ENCODE data around the gene XPR1. TPM values are rescaled to one million over a fixed set of nuclear protein-coding genes. Genes with fewer than 3 reads are reported as not detected.

The XPR1 gene
- total and polyA plus RNA-seq, 7 donors, result 3.7 to 19.1 (median 11.2) TPM

GRCh38 chr1:180911640-180912191, 279.9 kb downstream of the XPR1 start:
- no peak for TF ChIP-seq CTCF (IDR thresholded peaks at IDR 0.05)
- Histone ChIP-seq H3K9me3 (no peaks in the 10 kb centered on the region), H3K36me3 (ENCODE audit: insufficient read depth in 1 of 2, low read depth in 1 of 2) (no peaks in the 10 kb centered on the region), H3K27ac (peak overlapping the region; percentile 56), H3K27me3 (ENCODE audit: insufficient read depth in 3 of 3, low read length in 2 of 3) (peaks cover 0 to 23% (median 9%) of the 10 kb centered on the region in 3 donors), H3K4me1 (no peaks in the 10 kb centered on the region), H3K4me3 (peak overlapping the region; percentile 71)
- intact Hi-C loops (cut with DNase I), result loop anchor here in 1 of 2 donors (10.0 kb wide), 1 partner anchor 1003 kb away; no protein-coding TSS in a partner anchor
- DNase-seq (no peak), ATAC-seq (peak in 3 of 4 donors; percentile 7 to 38 (median 28))
- 36 to 42% (median 39%) methylated on average over 17 of the region's 17 CpGs for WGBS, 3 donors

- ATAC-seq (peak; percentile 16 to 51 (median 24)), DNase-seq (no peak)
- Histone ChIP-seq H3K36me3 (ENCODE audit: insufficient read depth in 1 of 2, low read depth in 1 of 2) (no peaks in the 10 kb centered on the region), H3K4me1 (no peaks in the 10 kb centered on the region), H3K27ac (peak overlapping the region; percentile 56), H3K27me3 (ENCODE audit: insufficient read depth in 3 of 3, low read length in 2 of 3) (peaks cover 0 to 23% (median 9%) of the 10 kb centered on the region in 3 donors), H3K4me3 (peak overlapping the region; percentile 71), H3K9me3 (no peaks in the 10 kb centered on the region)
- no peak for TF ChIP-seq CTCF (IDR thresholded peaks at IDR 0.05)
- WGBS, 3 donors, result 1% methylated on average over 40 to 71 of the region's 71 CpGs
- intact Hi-C loops (cut with DNase I), result loop anchor here in 1 of 2 donors (10.0 kb wide), 1 partner anchor 1002 kb away; no protein-coding TSS in a partner anchor
Observed at GRCh38 chr1:180912211-180912800, 280.5 kb downstream of the XPR1 start.

- WGBS, 3 donors, result 9 to 21% (median 10%) methylated on average over 47 to 76 of the region's 76 CpGs
- peak within 1 kb of the TSS; percentile 71 for H3K4me3 ChIP-seq
Observed at GRCh38 chr1:180912801-180913565, 281.2 kb downstream of the XPR1 start, which contains the start of gene KIAA1614. Gene KIAA1614, plus strand, starts transcription at chr1:180912897. Its CDS starts 347 bp downstream, at chr1:180913244.

More at GRCh38 chr1:180912801-180913565, 281.2 kb downstream of the XPR1 start, which contains the start of gene KIAA1614:
- intact Hi-C loops (cut with DNase I), result loop anchor here in 1 of 2 donors (10.0 kb wide), 1 partner anchor 1002 kb away; no protein-coding TSS in a partner anchor
- TF ChIP-seq CTCF (IDR thresholded peaks at IDR 0.05), result no peak
- H3K4me1 ChIP-seq, result no peaks in the 10 kb centered on the region
- H3K36me3 ChIP-seq (ENCODE audit: insufficient read depth in 1 of 2, low read depth in 1 of 2), result no peaks in the 10 kb centered on the region
- peaks cover 0 to 23% (median 9%) of the 10 kb centered on the region in 3 donors for H3K27me3 ChIP-seq (ENCODE audit: insufficient read depth in 3 of 3, low read length in 2 of 3)
- peak within 1 kb of the TSS; percentile 56 for H3K27ac ChIP-seq
- no peaks in the 10 kb centered on the region for H3K9me3 ChIP-seq
- peak; percentile 34 to 74 (median 62) for ATAC-seq
- peak; percentile 50 to 67 for DNase-seq

Measured in psoas muscle (tissue), 8 donors.